Ovary (tissue), 3 donors: Measurements from ENCODE around the gene NEK3.
"Not testable (repeated sequence)": the region's sequence is repeated elsewhere in the genome, so short reads cannot be mapped to it uniquely, and the experiment has no call there.

Experiments
- CTCF ChIP-seq, 3 donors: fragments of 450-650 bp in 2 of 3; fragments of 200-600 bp in 1 of 3; IDR thresholded peaks; one replicate each; pipeline versions ENCODE4 v1.5.1 to v1.8.0; 2016 to 2022; ENCODE audit warnings: antibody characterized with exemption in 3 of 3, mild to moderate bottlenecking in 1 of 3
- EP300 ChIP-seq: sonication (generic); formaldehyde crosslinking; IDR thresholded peaks from one replicate; pipeline ENCODE4 v1.6.1; 2017; ENCODE audit warnings: antibody characterized with exemption
- POLR2A ChIP-seq: fragments of 450-650 bp; IDR thresholded peaks from one replicate; pipeline ENCODE4 v1.6.1; 2017; ENCODE audit warnings: antibody characterized with exemption, mild to moderate bottlenecking, moderate library complexity
- donor health status: DM: no; HTN: no; CAD: no.

- TF ChIP-seq EP300; CTCF (IDR thresholded peaks at IDR 0.05); POLR2A: not testable (repeated sequence)
Measured at GRCh38 chr13:52207896-52208295, 48.5 kb upstream of the NEK3 start.
